ENCODE data around the gene TCERG1L.
"Not testable (repeated sequence)": the region's sequence is repeated elsewhere in the genome, so short reads cannot be mapped to it uniquely, and the experiment has no call there.

The TCERG1L gene

GRCh38 chr10:131246775-131247174 is 64.7 kb downstream of the TCERG1L start:
- DNase-seq: no peak

DNA sequence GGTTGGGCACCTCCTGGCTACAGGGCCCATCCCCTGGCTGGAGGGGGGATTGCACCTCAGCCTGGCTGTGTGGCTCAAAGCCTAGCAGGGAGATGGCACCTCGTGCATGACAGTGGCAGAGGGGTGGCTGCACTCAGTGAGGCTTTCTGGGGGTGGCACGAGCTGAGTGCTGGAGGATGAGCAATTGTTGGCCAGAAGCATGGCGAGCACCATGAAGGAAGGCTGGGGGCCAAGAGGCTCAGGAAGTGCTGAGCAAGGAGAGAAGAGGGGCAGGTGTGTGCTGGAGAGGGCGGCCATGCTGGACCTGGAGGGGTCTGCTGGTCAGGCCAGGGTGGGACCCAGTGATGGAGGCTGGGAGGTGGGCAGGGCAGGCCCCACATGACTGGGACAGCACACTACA is 65.4 kb downstream of the TCERG1L start:
- DNase-seq: no peak

- no peak for DNase-seq
These were observed 66.0 kb downstream of the TCERG1L start for GRCh38 chr10:131245475-131246059.

- DNase-seq: no peak
These were observed 66.7 kb downstream of the TCERG1L start for GRCh38 chr10:131244836-131245235.

DNA sequence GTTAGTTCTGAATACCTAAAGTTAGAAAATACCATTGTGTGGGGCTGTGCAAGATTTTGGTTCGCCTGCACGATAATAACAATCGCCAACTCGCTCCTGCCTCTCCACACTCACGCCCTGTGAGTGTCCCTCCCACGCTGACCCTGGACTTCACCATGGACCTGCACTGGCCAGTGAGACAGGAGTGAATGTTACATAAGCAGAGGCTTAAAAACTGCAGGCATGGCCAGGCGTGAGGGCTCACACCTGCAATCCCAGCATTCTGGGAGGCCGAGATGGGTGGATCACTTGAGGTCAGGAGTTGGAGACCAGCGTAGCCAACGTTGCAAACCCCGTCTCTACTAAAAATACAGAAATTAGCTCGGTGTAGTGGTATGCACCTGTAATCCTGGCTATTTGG is 68.4 kb downstream of the TCERG1L start:
- no peak for DNase-seq

DNA sequence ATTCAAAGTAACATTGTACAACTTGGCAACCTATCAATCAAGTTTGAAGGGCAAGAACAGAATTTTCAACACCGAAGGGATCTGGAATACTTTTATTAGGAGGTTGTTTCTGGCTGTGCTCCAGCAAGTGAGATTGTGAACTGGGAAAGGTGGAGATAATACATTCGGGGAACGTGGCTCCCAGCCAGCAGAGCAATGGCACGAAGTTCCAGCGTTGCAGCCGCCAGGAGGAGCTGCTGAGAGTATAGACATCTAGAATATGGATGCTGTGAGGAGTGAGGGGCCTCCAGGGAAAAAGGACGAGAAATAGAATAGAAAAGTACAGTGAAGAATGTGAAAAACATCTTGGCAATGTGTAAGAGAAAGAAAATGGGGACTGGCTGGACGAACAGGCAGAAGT is 69.5 kb downstream of the TCERG1L start:
- DNase-seq: no peak

- DNase-seq: no peak
These were observed 70.8 kb downstream of the TCERG1L start for GRCh38 chr10:131240691-131241090.

DNA sequence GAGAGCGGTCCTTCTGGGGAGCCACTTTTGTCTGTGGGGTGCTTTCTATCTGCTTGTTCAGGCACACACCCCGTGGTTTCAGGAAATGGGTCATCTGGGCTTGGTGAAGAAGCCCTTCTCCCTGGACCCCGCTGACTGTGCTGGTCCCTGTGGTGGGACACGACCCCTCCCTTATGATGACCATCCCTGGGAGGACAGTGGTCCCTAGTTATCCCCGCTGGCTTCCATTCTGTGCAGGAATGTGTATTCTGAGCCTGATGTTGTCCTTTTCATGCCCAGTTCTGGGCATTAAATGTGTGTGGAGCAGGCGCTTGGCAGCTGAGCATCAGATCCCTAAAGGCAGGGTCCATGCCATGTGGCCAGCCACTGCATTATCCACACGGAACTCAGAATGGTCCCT is 71.6 kb downstream of the TCERG1L start:
- DNase-seq: no peak

- no peak for DNase-seq
These were observed 72.1 kb downstream of the TCERG1L start for GRCh38 chr10:131239450-131239849.

GRCh38 chr10:131238669-131239280 is 72.7 kb downstream of the TCERG1L start:
- no peak for DNase-seq

- DNase-seq: no peak
These were observed 73.4 kb downstream of the TCERG1L start for GRCh38 chr10:131237991-131238651.

GRCh38 chr10:131234606-131235005 is 76.9 kb downstream of the TCERG1L start:
- not testable (repeated sequence) for DNase-seq

DNA sequence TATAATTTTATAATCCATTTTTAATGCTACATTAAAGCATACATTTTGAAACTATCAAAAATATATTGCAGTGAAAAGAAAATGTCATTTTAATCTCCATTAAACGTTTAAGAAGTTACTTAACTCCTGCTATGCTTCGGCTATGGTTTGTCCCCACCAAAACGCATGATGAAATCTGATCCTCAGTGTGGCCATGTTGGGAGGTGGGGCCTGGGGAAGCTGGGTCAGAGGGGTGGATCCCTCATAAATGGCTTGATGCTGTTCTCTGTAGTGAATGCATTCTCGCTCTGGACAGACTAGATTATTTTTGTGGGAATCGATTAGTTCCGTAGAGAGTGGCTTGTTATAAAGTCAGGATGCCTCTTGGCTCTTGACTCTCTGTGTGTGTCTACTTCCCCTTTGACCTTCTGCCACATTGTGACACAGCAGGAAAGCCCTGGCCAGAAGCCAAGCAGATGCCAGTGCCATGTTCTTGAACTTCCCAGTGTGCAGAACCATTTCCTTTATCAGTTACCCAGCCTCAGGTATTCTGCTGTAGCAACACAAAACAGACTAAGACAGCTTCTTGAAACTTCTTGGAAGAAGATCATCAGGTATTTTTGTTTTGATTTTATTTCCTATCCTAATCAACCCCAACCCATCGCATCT is 77.8 kb downstream of the TCERG1L start:
- no peak for DNase-seq

DNA sequence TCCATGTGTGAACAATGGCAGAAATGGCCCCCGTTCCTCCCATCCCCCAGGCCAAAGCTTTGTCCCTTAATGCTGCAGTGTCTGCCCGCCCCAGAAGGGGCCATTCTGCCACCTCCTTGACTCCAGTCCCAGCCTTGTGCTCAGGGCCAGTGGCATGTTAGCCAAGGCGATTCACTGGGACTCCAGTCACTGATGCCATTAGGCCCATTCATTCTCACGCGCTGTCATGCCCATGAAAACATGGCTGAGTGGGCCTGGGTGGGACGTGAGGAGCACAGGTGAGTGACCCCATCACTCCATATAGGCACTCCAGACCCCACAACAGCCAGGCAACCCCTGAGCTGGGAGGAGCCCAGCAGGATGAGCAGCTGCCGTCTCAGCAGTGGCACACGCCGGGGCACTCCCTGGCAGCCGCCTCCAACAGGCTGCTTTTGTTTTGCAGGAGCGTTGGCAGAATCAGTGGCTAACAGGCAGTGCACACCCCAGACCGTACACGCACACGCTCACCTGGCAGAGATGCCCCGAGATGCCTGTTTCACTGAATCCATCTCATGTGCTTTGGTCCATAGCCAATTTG is 79.5 kb downstream of the TCERG1L start:
- DNase-seq: no peak

GRCh38 chr10:131231323-131231964 is 80.1 kb downstream of the TCERG1L start:
- no peak for DNase-seq

- DNase-seq: no peak
These were observed 80.7 kb downstream of the TCERG1L start for GRCh38 chr10:131230641-131231322.

DNA sequence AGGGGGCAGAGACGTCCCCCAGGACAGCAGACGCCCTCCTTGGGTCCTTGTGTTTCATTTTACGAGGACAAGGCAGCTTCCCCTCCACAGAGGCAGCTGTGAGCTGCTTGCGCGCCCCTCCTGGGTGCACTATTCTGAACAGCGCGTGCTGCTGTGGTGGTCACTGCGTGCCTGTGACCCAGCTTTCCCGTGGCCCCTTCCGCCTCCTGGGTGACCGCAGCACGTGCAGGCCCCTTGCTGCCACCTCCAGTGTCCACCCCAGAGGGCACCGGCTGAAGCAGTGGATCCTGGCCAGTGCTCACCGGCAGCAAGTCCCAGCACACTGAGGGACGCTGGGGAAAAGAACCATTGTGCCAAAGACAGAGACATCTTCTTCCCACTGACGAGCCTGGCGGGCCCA is 81.4 kb downstream of the TCERG1L start:
- DNase-seq: no peak

DNA sequence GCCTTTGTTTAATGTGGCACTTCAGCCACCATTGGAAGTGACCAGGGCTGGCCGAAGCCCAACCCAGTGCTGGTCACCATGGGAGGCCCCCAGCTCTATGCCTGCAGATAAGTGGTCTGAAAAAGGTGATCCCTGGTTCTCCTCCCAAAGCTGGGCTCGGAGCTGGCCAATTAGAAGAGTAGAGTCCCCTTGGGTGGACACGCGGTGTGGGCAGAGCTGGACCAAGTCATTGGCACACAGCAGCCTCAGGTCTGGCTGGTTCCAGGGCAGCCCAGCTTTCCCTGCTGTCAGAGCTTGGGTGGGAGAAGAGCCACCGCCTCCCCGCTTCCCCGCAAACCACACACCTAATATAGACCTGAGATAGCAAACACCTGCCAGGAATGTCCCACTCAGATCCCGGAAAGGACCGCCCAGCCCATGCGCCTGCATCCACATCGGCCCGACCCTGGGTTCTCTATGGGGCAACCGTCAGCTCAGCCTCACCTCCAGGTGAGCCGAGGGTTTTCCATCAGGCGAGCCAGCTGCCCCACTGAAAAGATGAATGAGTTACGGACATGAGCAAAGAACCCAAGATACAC is 84.3 kb downstream of the TCERG1L start:
- no peak for DNase-seq

GRCh38 chr10:131226446-131227162 is 84.9 kb downstream of the TCERG1L start:
- no peak for DNase-seq

GRCh38 chr10:131224106-131224505 is 87.4 kb downstream of the TCERG1L start:
- DNase-seq: no peak

GRCh38 chr10:131223422-131223821 is 88.1 kb downstream of the TCERG1L start:
- no peak for DNase-seq

All from SHP77 treated with DMSO at 0.1 percent for 48 hours (cell line).